Measurements from ENCODE around the gene CNTNAP2.

Gene CNTNAP2

GRCh38 chr7:147305827-147306226, 1189.2 kb downstream of the CNTNAP2 start:
- Histone ChIP-seq H4K20me1 (ENCODE audit: insufficient read depth, low read length) (no peaks in the 10 kb centered on the region), H3K4me2 (ENCODE audit: insufficient read depth, low read length) (no peak overlapping the region), H3K36me3 (ENCODE audit: insufficient read depth, low read length) (no peaks in the 10 kb centered on the region), H2AFZ (ENCODE audit: low read depth, low read length) (no peak overlapping the region), H3K27ac (ENCODE audit: low read length) (no peak overlapping the region), H3K4me1 (ENCODE audit: insufficient read depth, low read length) (no peaks in the 10 kb centered on the region), H3K9me3 (ENCODE audit: insufficient read depth, low read length, severe bottlenecking) (no peaks in the 10 kb centered on the region), H3K79me2 (ENCODE audit: insufficient read depth, low read length) (no peaks in the 10 kb centered on the region), H3K9ac (ENCODE audit: low read depth, low read length) (no peak overlapping the region), H3K4me3 (ENCODE audit: low read depth in 1 of 2, low read length in 2 of 2) (no peak overlapping the region), H3K27me3 (ENCODE audit: insufficient read depth, low read length, poor library complexity) (no peaks in the 10 kb centered on the region)
- TF ChIP-seq EZH2 (IDR thresholded peaks at IDR 0.05; ENCODE audit: borderline replicate concordance, low read depth, low read length, severe bottlenecking), result no peak
- TF ChIP-seq, protein P1, sequence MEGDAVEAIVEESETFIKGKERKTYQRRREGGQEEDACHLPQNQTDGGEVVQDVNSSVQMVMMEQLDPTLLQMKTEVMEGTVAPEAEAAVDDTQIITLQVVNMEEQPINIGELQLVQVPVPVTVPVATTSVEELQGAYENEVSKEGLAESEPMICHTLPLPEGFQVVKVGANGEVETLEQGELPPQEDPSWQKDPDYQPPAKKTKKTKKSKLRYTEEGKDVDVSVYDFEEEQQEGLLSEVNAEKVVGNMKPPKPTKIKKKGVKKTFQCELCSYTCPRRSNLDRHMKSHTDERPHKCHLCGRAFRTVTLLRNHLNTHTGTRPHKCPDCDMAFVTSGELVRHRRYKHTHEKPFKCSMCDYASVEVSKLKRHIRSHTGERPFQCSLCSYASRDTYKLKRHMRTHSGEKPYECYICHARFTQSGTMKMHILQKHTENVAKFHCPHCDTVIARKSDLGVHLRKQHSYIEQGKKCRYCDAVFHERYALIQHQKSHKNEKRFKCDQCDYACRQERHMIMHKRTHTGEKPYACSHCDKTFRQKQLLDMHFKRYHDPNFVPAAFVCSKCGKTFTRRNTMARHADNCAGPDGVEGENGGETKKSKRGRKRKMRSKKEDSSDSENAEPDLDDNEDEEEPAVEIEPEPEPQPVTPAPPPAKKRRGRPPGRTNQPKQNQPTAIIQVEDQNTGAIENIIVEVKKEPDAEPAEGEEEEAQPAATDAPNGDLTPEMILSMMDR (IDR thresholded peaks at IDR 0.05; ENCODE audit: borderline replicate concordance, extremely low read depth, low read length, poor library complexity, severe bottlenecking), result no peak
- DNase-seq (no peak), ATAC-seq (ENCODE audit: insufficient read depth, low read depth) (no peak)

- H3K4me1 ChIP-seq (ENCODE audit: insufficient read depth, low read length), result no peaks in the 10 kb centered on the region
- H2AFZ ChIP-seq (ENCODE audit: low read depth, low read length), result no peak overlapping the region
- DNase-seq (no peak), ATAC-seq (ENCODE audit: insufficient read depth, low read depth) (no peak)
- TF ChIP-seq, protein P1 (IDR thresholded peaks at IDR 0.05; ENCODE audit: borderline replicate concordance, extremely low read depth, low read length, poor library complexity, severe bottlenecking), result no peak
- H4K20me1 ChIP-seq (ENCODE audit: insufficient read depth, low read length), result no peaks in the 10 kb centered on the region
- H3K27me3 ChIP-seq (ENCODE audit: insufficient read depth, low read length, poor library complexity), result no peaks in the 10 kb centered on the region
- H3K36me3 ChIP-seq (ENCODE audit: insufficient read depth, low read length), result no peaks in the 10 kb centered on the region
- H3K9ac ChIP-seq (ENCODE audit: low read depth, low read length), result no peak overlapping the region
- H3K4me3 ChIP-seq (ENCODE audit: low read depth in 1 of 2, low read length in 2 of 2), result no peak overlapping the region
- H3K9me3 ChIP-seq (ENCODE audit: insufficient read depth, low read length, severe bottlenecking), result no peaks in the 10 kb centered on the region
- no peak overlapping the region for H3K4me2 ChIP-seq (ENCODE audit: insufficient read depth, low read length)
- H3K27ac ChIP-seq (ENCODE audit: low read length), result no peak overlapping the region
- H3K79me2 ChIP-seq (ENCODE audit: insufficient read depth, low read length), result no peaks in the 10 kb centered on the region
Observed at GRCh38 chr7:147308539-147308938, 1191.9 kb downstream of the CNTNAP2 start.

GRCh38 chr7:147311336-147311735, 1194.7 kb downstream of the CNTNAP2 start:
- no peak overlapping the region for H3K9ac ChIP-seq (ENCODE audit: low read depth, low read length)
- TF ChIP-seq, protein P1 (IDR thresholded peaks at IDR 0.05; ENCODE audit: borderline replicate concordance, extremely low read depth, low read length, poor library complexity, severe bottlenecking), result no peak
- no peak for TF ChIP-seq EZH2 (IDR thresholded peaks at IDR 0.05; ENCODE audit: borderline replicate concordance, low read depth, low read length, severe bottlenecking)
- no peak for DNase-seq
- no peak overlapping the region for H3K4me2 ChIP-seq (ENCODE audit: insufficient read depth, low read length)
- no peak for ATAC-seq (ENCODE audit: insufficient read depth, low read depth)
- no peaks in the 10 kb centered on the region for H3K27me3 ChIP-seq (ENCODE audit: insufficient read depth, low read length, poor library complexity)
- H2AFZ ChIP-seq (ENCODE audit: low read depth, low read length), result no peak overlapping the region
- H4K20me1 ChIP-seq (ENCODE audit: insufficient read depth, low read length), result no peaks in the 10 kb centered on the region
- H3K9me3 ChIP-seq (ENCODE audit: insufficient read depth, low read length, severe bottlenecking), result no peaks in the 10 kb centered on the region
- no peak overlapping the region for H3K4me3 ChIP-seq (ENCODE audit: low read depth in 1 of 2, low read length in 2 of 2)
- no peak overlapping the region for H3K27ac ChIP-seq (ENCODE audit: low read length)
- no peaks in the 10 kb centered on the region for H3K4me1 ChIP-seq (ENCODE audit: insufficient read depth, low read length)
- H3K36me3 ChIP-seq (ENCODE audit: insufficient read depth, low read length), result no peaks in the 10 kb centered on the region
- H3K79me2 ChIP-seq (ENCODE audit: insufficient read depth, low read length), result no peaks in the 10 kb centered on the region

DNA sequence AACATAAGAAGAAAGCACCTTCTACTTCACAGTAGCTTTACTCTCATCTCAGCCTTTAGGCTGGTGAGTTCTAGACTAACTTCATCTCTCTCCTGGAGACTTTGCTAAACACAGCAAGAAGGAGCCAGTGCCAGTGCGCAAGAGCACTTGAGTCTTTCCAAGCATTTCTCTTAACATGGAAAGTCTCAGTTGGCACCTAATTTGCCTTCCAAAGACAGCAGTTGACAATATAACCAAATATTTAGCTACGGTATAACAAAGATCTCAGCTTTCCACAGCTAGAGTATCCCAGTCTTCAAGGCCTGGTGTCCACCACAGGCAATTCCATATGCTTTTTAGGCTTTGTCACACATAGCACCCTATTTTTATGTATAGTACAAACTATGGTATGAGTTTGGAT, 1204.9 kb downstream of the CNTNAP2 start:
- H3K27ac ChIP-seq (ENCODE audit: low read length), result no peak overlapping the region
- no peak for TF ChIP-seq EZH2 (IDR thresholded peaks at IDR 0.05; ENCODE audit: borderline replicate concordance, low read depth, low read length, severe bottlenecking)
- TF ChIP-seq, protein P1 (IDR thresholded peaks at IDR 0.05; ENCODE audit: borderline replicate concordance, extremely low read depth, low read length, poor library complexity, severe bottlenecking), result no peak
- no peaks in the 10 kb centered on the region for H4K20me1 ChIP-seq (ENCODE audit: insufficient read depth, low read length)
- no peak overlapping the region for H3K9ac ChIP-seq (ENCODE audit: low read depth, low read length)
- DNase-seq (no peak), ATAC-seq (ENCODE audit: insufficient read depth, low read depth) (no peak)
- H2AFZ ChIP-seq (ENCODE audit: low read depth, low read length), result no peak overlapping the region
- no peaks in the 10 kb centered on the region for H3K36me3 ChIP-seq (ENCODE audit: insufficient read depth, low read length)
- H3K4me1 ChIP-seq (ENCODE audit: insufficient read depth, low read length), result no peaks in the 10 kb centered on the region
- H3K27me3 ChIP-seq (ENCODE audit: insufficient read depth, low read length, poor library complexity), result no peaks in the 10 kb centered on the region
- H3K4me3 ChIP-seq (ENCODE audit: low read depth in 1 of 2, low read length in 2 of 2), result no peak overlapping the region
- no peaks in the 10 kb centered on the region for H3K79me2 ChIP-seq (ENCODE audit: insufficient read depth, low read length)
- no peaks in the 10 kb centered on the region for H3K9me3 ChIP-seq (ENCODE audit: insufficient read depth, low read length, severe bottlenecking)
- no peak overlapping the region for H3K4me2 ChIP-seq (ENCODE audit: insufficient read depth, low read length)
